Glutamatergic neuron (in vitro differentiated cells): ENCODE data around the gene SLC35F3. TPM values are rescaled to one million over a fixed set of nuclear protein-coding genes. Genes with fewer than 3 reads are reported as not detected.
"Not testable (repeated sequence)": the region's sequence is repeated elsewhere in the genome, so short reads cannot be mapped to it uniquely, and the experiment has no call there.

Source experiments
- DNase-seq: peaks from one replicate; pipeline ENCODE4 v3.0.0; 2022
- H3K27ac Mint-ChIP-seq: one replicate; pipeline ENCODE4 v1.8.0; 2020; ENCODE audit warnings: mild to moderate bottlenecking, mixed read lengths, inconsistent platforms; ENCODE audit not compliant: unreplicated experiment
- H3K27me3 Mint-ChIP-seq: one replicate; pipeline ENCODE4 v1.8.0; 2020; ENCODE audit warnings: mild to moderate bottlenecking, moderate library complexity, mixed read lengths, inconsistent platforms; ENCODE audit not compliant: unreplicated experiment
- H3K36me3 Mint-ChIP-seq: one replicate; pipeline ENCODE4 v1.8.0; 2020; ENCODE audit warnings: mild to moderate bottlenecking, mixed read lengths, inconsistent platforms; ENCODE audit not compliant: unreplicated experiment
- H3K4me1 Mint-ChIP-seq: one replicate; pipeline ENCODE4 v1.8.0; 2020; ENCODE audit warnings: mild to moderate bottlenecking, low read depth, mixed read lengths, inconsistent platforms; ENCODE audit not compliant: unreplicated experiment
- H3K4me3 Mint-ChIP-seq: one replicate; pipeline ENCODE4 v1.8.0; 2020; ENCODE audit warnings: mild to moderate bottlenecking, mixed read lengths, inconsistent platforms; ENCODE audit not compliant: unreplicated experiment
- H3K9me3 Mint-ChIP-seq: one replicate; pipeline ENCODE4 v1.8.0; 2020; ENCODE audit warnings: mild to moderate bottlenecking, moderate library complexity, mixed read lengths, inconsistent platforms; ENCODE audit not compliant: unreplicated experiment
- CTCF ChIP-seq: fragments of 200-600 bp; sonication (generic); IDR thresholded peaks from one replicate; pipeline ENCODE4 v1.5.0; 2021; ENCODE audit not compliant: partially characterized antibody, unreplicated experiment
- total RNA-seq: library from RNA; stranded (reverse); fragmentation: NEBNext Ultra II Directional; extraction: Animal tissue kit (Norgen Biotek cat#: 25700); gene quantifications from one replicate; pipeline ENCODE4 v1.2.1, GENCODE V29; 2021; ENCODE audit not compliant: unreplicated experiment

The SLC35F3 gene
- total RNA-seq, 1 donor from 2014 or later = 0.98 TPM

DNA sequence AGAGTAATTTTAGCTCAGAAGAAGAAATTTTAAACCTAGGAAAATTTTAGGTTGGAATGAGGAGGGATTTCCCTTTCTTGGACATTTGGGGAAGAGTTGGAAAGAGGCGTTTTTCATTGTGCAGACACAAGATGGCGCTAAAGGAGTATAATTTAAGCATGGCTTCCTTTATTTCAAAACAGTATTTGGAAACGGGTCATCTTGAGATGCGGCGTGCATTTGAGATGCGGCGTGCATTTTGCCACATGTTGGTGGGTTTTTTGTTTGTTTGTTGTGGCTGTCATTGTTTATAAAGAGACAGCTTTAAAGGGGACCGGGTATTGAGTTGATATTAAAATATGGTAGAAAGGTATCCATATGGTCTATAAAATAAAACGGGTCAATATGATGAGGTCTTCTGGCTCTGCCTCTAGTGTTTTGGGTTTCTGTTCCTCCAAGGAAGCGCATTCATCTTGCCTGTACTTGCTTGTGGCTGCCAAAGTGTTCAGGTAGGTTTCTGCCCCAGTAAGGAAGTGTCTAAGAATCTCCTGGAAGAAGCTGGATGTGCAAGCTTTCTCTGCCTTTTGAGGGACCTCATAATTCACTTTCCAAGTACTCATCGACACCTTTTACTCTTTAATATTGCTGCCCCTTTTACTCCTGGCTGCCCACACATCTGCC is 210.3 kb downstream of the SLC35F3 start:
- no peaks in the 10 kb centered on the region for H3K9me3 Mint-ChIP-seq
- TF ChIP-seq CTCF = peak; percentile 74
- peak overlapping the region; percentile 36 for H3K4me3 Mint-ChIP-seq
- no peaks in the 10 kb centered on the region for H3K27me3 Mint-ChIP-seq
- peaks cover 1% of the 10 kb centered on the region for H3K4me1 Mint-ChIP-seq
- no peak overlapping the region for H3K27ac Mint-ChIP-seq
- no peaks in the 10 kb centered on the region for H3K36me3 Mint-ChIP-seq
- peak; percentile 28 for DNase-seq

GRCh38 chr1:234118911-234119310 is 214.4 kb downstream of the SLC35F3 start:
- H3K36me3 Mint-ChIP-seq = no peaks in the 10 kb centered on the region
- TF ChIP-seq CTCF = no peak
- no peaks in the 10 kb centered on the region for H3K9me3 Mint-ChIP-seq
- peaks cover 1% of the 10 kb centered on the region for H3K4me1 Mint-ChIP-seq
- peaks cover 2% of the 10 kb centered on the region for H3K27me3 Mint-ChIP-seq
- H3K27ac Mint-ChIP-seq = no peak overlapping the region
- no peak overlapping the region for H3K4me3 Mint-ChIP-seq
- no peak for DNase-seq

- H3K27ac Mint-ChIP-seq = no peak overlapping the region
- H3K27me3 Mint-ChIP-seq = peaks cover 2% of the 10 kb centered on the region
- H3K9me3 Mint-ChIP-seq = no peaks in the 10 kb centered on the region
- H3K36me3 Mint-ChIP-seq = no peaks in the 10 kb centered on the region
- no peak overlapping the region for H3K4me3 Mint-ChIP-seq
- no peak for DNase-seq
- no peak for TF ChIP-seq CTCF
- peaks cover 1% of the 10 kb centered on the region for H3K4me1 Mint-ChIP-seq
Measured at GRCh38 chr1:234119431-234119830, 215.0 kb downstream of the SLC35F3 start.

DNA sequence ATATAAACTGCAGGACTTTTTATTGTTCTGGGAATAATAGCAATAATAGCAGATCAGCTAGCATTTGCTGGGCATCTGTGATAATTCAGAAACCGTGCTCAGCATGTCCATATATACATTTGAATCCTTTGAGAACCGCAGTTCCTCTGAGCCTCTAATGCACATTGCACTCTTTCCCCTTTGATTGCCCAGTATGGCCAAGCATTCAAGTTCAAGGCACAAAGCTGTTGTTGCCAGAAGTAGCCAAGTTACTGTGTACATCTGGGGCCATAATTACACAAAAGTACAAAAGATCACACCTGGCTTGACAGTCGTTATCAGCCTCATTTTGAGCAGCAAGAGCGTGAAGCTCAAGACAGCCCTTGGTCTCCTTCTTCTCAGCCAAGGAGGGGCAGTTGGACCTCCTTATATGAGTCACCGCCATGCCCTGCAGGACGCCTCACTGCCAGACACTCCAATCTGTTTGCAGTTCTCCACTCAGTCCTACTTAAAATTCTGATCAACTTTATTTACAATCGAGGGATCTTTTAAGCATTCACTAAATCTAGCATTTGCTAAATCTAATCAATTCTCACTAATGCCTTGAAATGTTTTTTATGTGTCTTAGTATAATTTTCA is 216.0 kb downstream of the SLC35F3 start:
- no peaks in the 10 kb centered on the region for H3K9me3 Mint-ChIP-seq
- no peak for DNase-seq
- TF ChIP-seq CTCF = no peak
- peaks cover 2% of the 10 kb centered on the region for H3K27me3 Mint-ChIP-seq
- no peaks in the 10 kb centered on the region for H3K36me3 Mint-ChIP-seq
- no peak overlapping the region for H3K27ac Mint-ChIP-seq
- no peak overlapping the region for H3K4me3 Mint-ChIP-seq
- H3K4me1 Mint-ChIP-seq = peaks cover 4% of the 10 kb centered on the region

DNA sequence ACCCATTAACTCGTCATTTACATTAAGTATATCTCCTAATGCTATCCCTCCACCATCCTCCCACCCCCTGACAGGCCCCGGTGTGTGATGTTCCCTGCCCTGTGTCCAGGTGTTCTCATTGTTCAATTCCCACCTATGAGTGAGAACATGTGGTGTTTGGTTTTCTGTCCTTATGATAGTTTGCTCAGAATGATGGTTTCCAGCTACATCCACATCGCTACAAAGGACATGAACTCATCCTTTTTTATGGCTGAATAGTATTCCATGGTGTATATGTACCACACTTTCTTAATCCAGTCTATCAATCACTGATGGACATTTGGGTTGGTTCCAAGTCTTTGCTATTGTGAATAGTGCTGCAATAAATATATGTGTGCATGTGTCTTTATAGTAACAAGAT is 217.2 kb downstream of the SLC35F3 start:
- not testable (repeated sequence) for H3K4me1 Mint-ChIP-seq, DNase-seq, H3K36me3 Mint-ChIP-seq, H3K27ac Mint-ChIP-seq, H3K4me3 Mint-ChIP-seq, H3K27me3 Mint-ChIP-seq, H3K9me3 Mint-ChIP-seq

DNA sequence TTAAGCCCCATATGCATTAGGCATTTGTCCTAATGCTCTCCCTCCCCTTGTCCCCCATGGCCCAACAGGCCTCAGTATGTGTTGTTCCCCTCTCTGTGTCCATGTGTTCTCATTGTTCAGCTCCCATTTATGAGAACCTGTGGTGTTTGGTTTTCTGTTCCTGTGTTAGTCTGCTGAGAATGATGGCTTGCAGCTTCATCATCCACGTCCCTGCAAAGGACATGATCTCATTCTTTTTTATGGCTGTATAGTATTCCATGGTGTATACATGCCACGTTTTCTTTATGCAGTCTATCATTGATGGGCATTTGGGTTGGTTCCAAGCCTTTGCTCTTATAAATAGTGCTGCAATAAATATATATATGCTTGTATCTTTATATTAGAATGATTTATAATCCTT is 218.1 kb downstream of the SLC35F3 start:
- not testable (repeated sequence) for H3K36me3 Mint-ChIP-seq, H3K27me3 Mint-ChIP-seq, H3K9me3 Mint-ChIP-seq, H3K27ac Mint-ChIP-seq, DNase-seq, H3K4me3 Mint-ChIP-seq, H3K4me1 Mint-ChIP-seq
